ENCODE measurements around the gene ALG9.

ALG9 gene

GRCh38 chr11:111762981-111763643, 108.3 kb downstream of the ALG9 start:
- no peak for DNase-seq

- no peak for DNase-seq
These were observed 108.9 kb downstream of the ALG9 start for GRCh38 chr11:111762526-111762925.

GRCh38 chr11:111761036-111761435, 110.3 kb downstream of the ALG9 start:
- DNase-seq = no peak

GRCh38 chr11:111759778-111760407, 111.5 kb downstream of the ALG9 start:
- no peak for DNase-seq

GRCh38 chr11:111759376-111759775, 112.0 kb downstream of the ALG9 start:
- DNase-seq = no peak

- no peak for DNase-seq
These were observed 115.3 kb downstream of the ALG9 start for GRCh38 chr11:111756097-111756496.

GRCh38 chr11:111749646-111750045, 121.7 kb downstream of the ALG9 start:
- DNase-seq = no peak

- no peak for DNase-seq
These were observed 123.2 kb downstream of the ALG9 start for GRCh38 chr11:111748035-111748804.

GRCh38 chr11:111745719-111746504, 125.5 kb downstream of the ALG9 start:
- DNase-seq = no peak

GRCh38 chr11:111743700-111744099, 127.7 kb downstream of the ALG9 start:
- no peak for DNase-seq

GRCh38 chr11:111741751-111742150, 129.6 kb downstream of the ALG9 start:
- no peak for DNase-seq

- no peak for DNase-seq
These were observed 132.1 kb downstream of the ALG9 start for GRCh38 chr11:111739299-111739698.

GRCh38 chr11:111737444-111738210, 133.8 kb downstream of the ALG9 start:
- DNase-seq = no peak

GRCh38 chr11:111736621-111737443, 134.5 kb downstream of the ALG9 start:
- no peak for DNase-seq

Data from activated naive CD4-positive, alpha-beta T cell (primary cell).